Neutrophil (primary cell): Measurements from ENCODE around the gene PDE6B.

Experiments used
- H3K27ac ChIP-seq: fragments of 200-600 bp; sonication (generic); 2 replicates; pipeline ENCODE4 v1.5.1; 2016; ENCODE audit warnings: mild to moderate bottlenecking, moderate library complexity
- H3K27me3 ChIP-seq: fragments of 200-600 bp; sonication (generic); 2 replicates; pipeline ENCODE4 v1.6.0; 2016; ENCODE audit warnings: mild to moderate bottlenecking
- H3K36me3 ChIP-seq: fragments of 200-600 bp; sonication (generic); 2 replicates; pipeline ENCODE4 v1.5.1; 2017
- H3K4me1 ChIP-seq, 2 experiments: fragments of 200-600 bp in 1 of 2; sonication (generic) in 1 of 2; 1 replicate in 1 of 2; 2 replicates in 1 of 2; pipeline versions ENCODE4 v1.5.1 to v1.6.1; 2013 to 2016; ENCODE audit warnings: low read depth in 1 of 2, low read length in 1 of 2, mild to moderate bottlenecking in 1 of 2, moderate library complexity in 1 of 2; ENCODE audit not compliant: control insufficient read depth in 1 of 2, insufficient read depth in 1 of 2
- H3K4me3 ChIP-seq, 2 experiments: fragments of 200-600 bp in 1 of 2; sonication (generic) in 1 of 2; 1 replicate in 1 of 2; 2 replicates in 1 of 2; pipeline ENCODE4 v1.5.1; 2013 to 2016; ENCODE audit warnings: low read depth in 1 of 2, low read length in 1 of 2, mild to moderate bottlenecking in 1 of 2, moderate library complexity in 1 of 2
- H3K9me3 ChIP-seq: fragments of 200-600 bp; sonication (generic); 2 replicates; pipeline ENCODE4 v1.5.1; 2016
- TF ChIP-seq, protein P1 (sequence below): fragments of 200-600 bp; sonication (generic); IDR thresholded peaks from 2 replicates; pipeline ENCODE4 v1.5.1; 2016; ENCODE audit warnings: antibody characterized with exemption

Gene PDE6B

GRCh38 chr4:649751-650310, 24.5 kb downstream of the PDE6B start:
- Histone ChIP-seq H3K27ac (no peak overlapping the region), H3K4me1 (no peaks in the 10 kb centered on the region), H3K36me3 (no peaks in the 10 kb centered on the region), H3K27me3 (peaks cover 63% of the 10 kb centered on the region), H3K9me3 (no peaks in the 10 kb centered on the region), H3K4me3 (no peak overlapping the region)
- TF ChIP-seq, protein P1, sequence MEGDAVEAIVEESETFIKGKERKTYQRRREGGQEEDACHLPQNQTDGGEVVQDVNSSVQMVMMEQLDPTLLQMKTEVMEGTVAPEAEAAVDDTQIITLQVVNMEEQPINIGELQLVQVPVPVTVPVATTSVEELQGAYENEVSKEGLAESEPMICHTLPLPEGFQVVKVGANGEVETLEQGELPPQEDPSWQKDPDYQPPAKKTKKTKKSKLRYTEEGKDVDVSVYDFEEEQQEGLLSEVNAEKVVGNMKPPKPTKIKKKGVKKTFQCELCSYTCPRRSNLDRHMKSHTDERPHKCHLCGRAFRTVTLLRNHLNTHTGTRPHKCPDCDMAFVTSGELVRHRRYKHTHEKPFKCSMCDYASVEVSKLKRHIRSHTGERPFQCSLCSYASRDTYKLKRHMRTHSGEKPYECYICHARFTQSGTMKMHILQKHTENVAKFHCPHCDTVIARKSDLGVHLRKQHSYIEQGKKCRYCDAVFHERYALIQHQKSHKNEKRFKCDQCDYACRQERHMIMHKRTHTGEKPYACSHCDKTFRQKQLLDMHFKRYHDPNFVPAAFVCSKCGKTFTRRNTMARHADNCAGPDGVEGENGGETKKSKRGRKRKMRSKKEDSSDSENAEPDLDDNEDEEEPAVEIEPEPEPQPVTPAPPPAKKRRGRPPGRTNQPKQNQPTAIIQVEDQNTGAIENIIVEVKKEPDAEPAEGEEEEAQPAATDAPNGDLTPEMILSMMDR, result no peak

DNA sequence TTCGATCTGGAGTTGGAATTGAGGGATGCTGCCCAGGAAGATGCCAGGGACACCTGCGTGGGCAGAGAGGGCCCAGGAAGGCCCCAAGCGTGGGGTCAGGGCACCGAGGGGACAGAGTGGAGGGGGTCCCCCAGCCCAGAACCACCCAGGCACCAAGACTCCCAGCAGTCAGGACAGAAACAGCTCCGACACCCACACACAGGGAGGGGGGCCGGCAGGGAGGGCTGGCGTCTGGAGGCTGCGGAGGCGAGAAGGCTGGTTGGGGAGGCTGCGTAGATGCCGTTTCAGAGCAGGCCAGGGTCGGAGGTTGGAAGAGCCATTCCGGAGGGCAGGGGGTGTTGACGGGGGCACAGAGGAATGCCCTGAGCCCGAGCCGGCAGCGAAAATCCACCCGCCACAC, 25.1 kb downstream of the PDE6B start:
- Histone ChIP-seq H3K4me1 (no peaks in the 10 kb centered on the region), H3K4me3 (no peak overlapping the region)

DNA sequence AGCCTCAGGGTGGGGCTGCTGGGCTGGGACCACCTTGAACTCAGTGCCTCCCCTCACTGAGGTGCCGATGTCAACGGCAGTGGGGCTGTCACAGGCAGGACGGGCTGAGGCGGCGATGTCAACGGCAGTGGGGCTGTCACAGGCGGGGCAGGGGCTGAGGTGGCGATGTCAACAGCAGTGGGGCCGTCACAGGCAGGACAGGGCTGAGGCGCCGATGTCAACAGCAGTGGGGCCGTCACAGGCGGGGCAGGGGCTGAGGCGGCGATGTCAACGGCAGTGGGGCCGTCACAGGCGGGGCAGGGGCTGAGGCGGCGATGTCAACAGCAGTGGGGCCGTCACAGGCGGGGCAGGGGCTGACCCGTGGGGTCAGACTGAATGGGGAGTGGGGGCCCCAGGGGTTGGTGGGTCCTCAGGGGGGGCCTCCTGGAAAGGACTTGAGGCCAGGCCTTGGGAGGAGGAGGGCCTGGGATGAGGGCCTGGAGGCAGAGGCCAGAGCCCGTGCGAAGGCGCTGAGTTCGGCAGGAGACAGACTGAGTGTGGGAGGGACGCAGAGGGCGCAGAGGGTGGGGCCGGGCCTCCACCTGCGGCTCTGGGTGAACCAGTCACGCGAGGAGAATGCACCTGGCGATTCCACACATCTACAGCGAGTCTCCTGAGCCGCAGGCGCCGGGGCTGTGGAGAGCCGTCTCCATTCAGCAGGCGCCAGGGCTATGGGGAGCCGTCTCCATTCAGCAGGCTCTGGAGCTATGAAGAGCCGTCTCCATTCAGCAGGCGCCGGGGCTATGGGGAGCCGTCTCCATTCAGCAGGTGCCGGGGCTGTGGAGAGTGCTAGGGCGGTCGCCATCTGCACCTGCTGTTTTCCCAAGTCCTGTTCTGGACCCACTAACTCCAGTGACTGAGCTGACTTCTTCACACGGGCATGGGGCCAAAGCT, 25.8 kb downstream of the PDE6B start:
- peaks cover 55% of the 10 kb centered on the region for H3K27me3 ChIP-seq

More for the DNA sequence above, 25.1 kb downstream of the PDE6B start:
- no peak overlapping the region for H3K27ac ChIP-seq
- no peaks in the 10 kb centered on the region for H3K36me3 ChIP-seq
- H3K9me3 ChIP-seq, result no peaks in the 10 kb centered on the region
- H3K27me3 ChIP-seq, result peaks cover 63% of the 10 kb centered on the region
- TF ChIP-seq, protein P1, result no peak

GRCh38 chr4:651884-652642, 26.7 kb downstream of the PDE6B start:
- H3K4me1 ChIP-seq, result no peaks in the 10 kb centered on the region
- TF ChIP-seq, protein P1, result no peak
- no peak overlapping the region for H3K27ac ChIP-seq
- no peaks in the 10 kb centered on the region for H3K9me3 ChIP-seq
- no peaks in the 10 kb centered on the region for H3K36me3 ChIP-seq
- H3K27me3 ChIP-seq, result peaks cover 47% of the 10 kb centered on the region
- no peak overlapping the region for H3K4me3 ChIP-seq

More for the DNA sequence above, 25.8 kb downstream of the PDE6B start:
- H3K27ac ChIP-seq, result no peak overlapping the region
- TF ChIP-seq, protein P1, result no peak
- H3K4me1 ChIP-seq, result no peaks in the 10 kb centered on the region
- no peaks in the 10 kb centered on the region for H3K9me3 ChIP-seq
- H3K36me3 ChIP-seq, result no peaks in the 10 kb centered on the region
- H3K4me3 ChIP-seq, result no peak overlapping the region

DNA sequence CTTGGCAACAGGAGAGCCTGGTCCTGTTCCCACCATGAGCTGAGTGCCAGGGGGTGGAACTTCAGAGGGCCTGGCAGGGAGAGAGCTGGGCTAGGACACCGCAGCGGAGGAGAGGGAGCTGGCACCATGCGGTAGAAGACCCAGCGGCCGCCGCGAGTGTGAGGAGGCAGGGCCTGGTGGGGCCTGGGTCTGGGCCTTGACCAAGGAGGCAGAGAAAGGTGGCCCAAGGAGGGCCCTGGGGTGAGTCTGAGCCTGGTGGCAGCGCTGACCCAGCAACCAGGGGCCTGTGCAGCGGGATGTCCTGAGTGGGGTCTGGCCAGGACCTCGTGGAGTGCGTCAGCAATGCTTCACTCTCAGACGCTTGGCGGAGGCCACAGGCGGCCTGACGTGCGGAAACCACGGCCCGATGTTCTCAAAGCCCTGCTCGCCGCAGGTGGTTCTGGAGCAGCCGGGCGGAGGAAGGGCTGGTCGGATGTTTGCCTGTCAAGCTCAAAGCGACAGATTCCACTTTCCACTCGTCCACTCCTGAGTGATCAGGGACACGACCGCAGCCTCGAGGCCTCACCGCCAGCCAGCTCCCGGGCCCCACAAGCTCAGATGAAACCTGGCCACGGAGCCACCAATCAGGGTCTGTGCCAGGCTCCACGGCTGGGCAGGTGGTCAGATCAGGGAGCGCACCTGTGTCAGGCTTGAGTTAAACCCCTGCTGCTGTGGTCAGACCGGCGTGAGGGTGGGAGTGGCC, 27.9 kb downstream of the PDE6B start:
- TF ChIP-seq, protein P1, result no peak
- H3K4me3 ChIP-seq, result no peak overlapping the region
- H3K4me1 ChIP-seq, result no peaks in the 10 kb centered on the region
- H3K27me3 ChIP-seq, result peaks cover 41% of the 10 kb centered on the region
- H3K27ac ChIP-seq, result no peak overlapping the region
- H3K9me3 ChIP-seq, result no peaks in the 10 kb centered on the region
- H3K36me3 ChIP-seq, result no peaks in the 10 kb centered on the region
